HL-60 (cell line): ENCODE results near the gene DIS3L.

ENCODE experiments used
- DNase-seq, 2 experiments: peaks; one replicate each; pipeline ENCODE4 v3.0.0-alpha.2; 2010 to 2020; ENCODE audit warnings: low read depth in 1 of 2, low spot score in 1 of 2
- H3K27ac ChIP-seq: fragments of 250-450 bp; sonication (Bioruptor Pico); replicated peaks from 2 replicates; pipeline ENCODE4 v1.5.1; 2020; ENCODE audit warnings: mild to moderate bottlenecking, moderate library complexity
- H3K27me3 ChIP-seq: fragments of 250-450 bp; sonication (Bioruptor Pico); 2 replicates; pipeline ENCODE4 v1.5.1; 2021; ENCODE audit warnings: mild to moderate bottlenecking, moderate library complexity; ENCODE audit not compliant: insufficient read depth, poor library complexity, severe bottlenecking
- H3K4me3 ChIP-seq: replicated peaks from 2 replicates; pipeline ENCODE4 v1.5.1; 2011; ENCODE audit warnings: mild to moderate bottlenecking, control low read depth, low read length; ENCODE audit not compliant: insufficient read depth
- CTCF ChIP-seq: IDR thresholded peaks from one replicate; pipeline ENCODE4 v1.5.1; 2011; ENCODE audit warnings: low read length, control low read depth, inconsistent platforms; ENCODE audit not compliant: insufficient read depth
- GABPA ChIP-seq: IDR thresholded peaks from 2 replicates; pipeline ENCODE4 v1.6.1; 2012; ENCODE audit warnings: low read depth
- POLR2AphosphoS5 ChIP-seq: IDR thresholded peaks from 2 replicates; pipeline ENCODE4 v1.6.1; 2012; ENCODE audit warnings: low read depth
- REST ChIP-seq: IDR thresholded peaks from 2 replicates; pipeline ENCODE4 v1.6.1; 2012; ENCODE audit warnings: low read depth; ENCODE audit not compliant: insufficient replicate concordance
- SPI1 ChIP-seq: IDR thresholded peaks from 2 replicates; pipeline ENCODE4 v1.6.1; 2012; ENCODE audit warnings: low read depth, mild to moderate bottlenecking, borderline replicate concordance

DIS3L gene

GRCh38 chr15:66285533-66286280 is 7.7 kb upstream of the DIS3L start:
- H3K4me3 ChIP-seq: no peak overlapping the region
- H3K27ac ChIP-seq: no peak overlapping the region
- no peaks in the 10 kb centered on the region for H3K27me3 ChIP-seq
- TF ChIP-seq SPI1 (no peak), CTCF (no peak), REST (no peak), GABPA (no peak), POLR2AphosphoS5 (no peak)
- peak in 1 of 2 experiments; percentile 42 for DNase-seq

- Histone ChIP-seq H3K27ac (no peak overlapping the region), H3K27me3 (no peaks in the 10 kb centered on the region), H3K4me3 (no peak overlapping the region)
- TF ChIP-seq CTCF (no peak), REST (no peak)
- DNase-seq: no peak
These were observed 5.8 kb upstream of the DIS3L start for GRCh38 chr15:66287461-66288057.

- no peak for DNase-seq
- Histone ChIP-seq H3K4me3 (no peak overlapping the region), H3K27ac (no peak overlapping the region), H3K27me3 (no peaks in the 10 kb centered on the region)
- TF ChIP-seq GABPA (no peak), POLR2AphosphoS5 (no peak)
These were observed 5.3 kb upstream of the DIS3L start for GRCh38 chr15:66288093-66288492.

GRCh38 chr15:66288551-66289185 is 4.7 kb upstream of the DIS3L start:
- Histone ChIP-seq H3K27ac (no peak overlapping the region), H3K27me3 (no peaks in the 10 kb centered on the region), H3K4me3 (no peak overlapping the region)
- DNase-seq: no peak
- no peak for TF ChIP-seq POLR2AphosphoS5
- no peak for TF ChIP-seq SPI1
- TF ChIP-seq CTCF: no peak
- no peak for TF ChIP-seq REST
- TF ChIP-seq GABPA: no peak
